ENCODE measurements around the gene MPV17L2. TPM values are rescaled to one million over a fixed set of nuclear protein-coding genes. Genes with fewer than 3 reads are reported as not detected.

The MPV17L2 gene
- 1 to 10 TPM; 8.5 to 9.6 TPM for total RNA-seq

- DNase-seq (peak; percentile 99), ATAC-seq (peak; percentile 93)
- intact Hi-C loops (cut with micrococcal nuclease), result no loop called here
- peak within 1 kb of the TSS; percentile 79 for H3K4me3 Mint-ChIP-seq
- H3K4me1 Mint-ChIP-seq (ENCODE audit: low read depth), result peaks cover 20% of the 10 kb centered on the region
- no peak for TF ChIP-seq CTCF (IDR thresholded peaks at IDR 0.05)
- ChIA-PET CTCF (interaction anchor here (0.6 to 5.3 kb wide), 20 partner anchors 9 to 221 kb away, joined by 3 to 52 read pairs (median 4); partner anchors contain the start of gene RAB3A), POLR2A (interaction anchor here (1.0 to 4.7 kb wide), 8 partner anchors 9 to 226 kb away, joined by 3 to 25 read pairs (median 4); partner anchors contain the start of genes RAB3A and SSBP4)
- H3K9me3 Mint-ChIP-seq, result no peaks in the 10 kb centered on the region
- H3K36me3 Mint-ChIP-seq (ENCODE audit: low read depth), result peaks cover under 1% of the 10 kb centered on the region
- H3K27ac Mint-ChIP-seq, result peak within 1 kb of the TSS; percentile 88
- no peaks in the 10 kb centered on the region for H3K27me3 Mint-ChIP-seq
These were observed at the start of gene MPV17L2 for GRCh38 chr19:18192673-18193387. MPV17L2 (plus strand) TSS chr19:18193218; CDS start chr19:18193282, 64 bp downstream.

GRCh38 chr19:18143902-18144301 is 49.1 kb upstream of the MPV17L2 start:
- Mint-ChIP-seq H3K4me1 (ENCODE audit: low read depth) (no peaks in the 10 kb centered on the region), H3K4me3 (no peak overlapping the region), H3K36me3 (ENCODE audit: low read depth) (peaks cover 39% of the 10 kb centered on the region), H3K27ac (no peak overlapping the region), H3K27me3 (no peaks in the 10 kb centered on the region), H3K9me3 (no peaks in the 10 kb centered on the region)
- TF ChIP-seq CTCF (IDR thresholded peaks at IDR 0.05), result no peak
- ChIA-PET POLR2A (no interaction called here), CTCF (interaction anchor here (1.0 kb wide), 1 partner anchor 24 kb away, joined by 3 read pairs; no protein-coding TSS in a partner anchor)
- intact Hi-C loops (cut with micrococcal nuclease), result no loop called here
- DNase-seq (no peak), ATAC-seq (no peak)

GRCh38 chr19:18144361-18144760 is 48.7 kb upstream of the MPV17L2 start:
- H3K9me3 Mint-ChIP-seq, result no peaks in the 10 kb centered on the region
- no peak overlapping the region for H3K4me3 Mint-ChIP-seq
- no peak overlapping the region for H3K27ac Mint-ChIP-seq
- intact Hi-C loops (cut with micrococcal nuclease), result no loop called here
- ATAC-seq (no peak), DNase-seq (no peak)
- H3K4me1 Mint-ChIP-seq (ENCODE audit: low read depth), result no peaks in the 10 kb centered on the region
- H3K36me3 Mint-ChIP-seq (ENCODE audit: low read depth), result peaks cover 37% of the 10 kb centered on the region
- no peaks in the 10 kb centered on the region for H3K27me3 Mint-ChIP-seq
- POLR2A ChIA-PET, result no interaction called here
- CTCF ChIA-PET, result interaction anchor here (1.0 kb wide), 1 partner anchor 24 kb away, joined by 3 read pairs; no protein-coding TSS in a partner anchor
- no peak for TF ChIP-seq CTCF (IDR thresholded peaks at IDR 0.05)

GRCh38 chr19:18144906-18145305 is 48.1 kb upstream of the MPV17L2 start:
- Mint-ChIP-seq H3K9me3 (no peaks in the 10 kb centered on the region), H3K27ac (no peak overlapping the region), H3K4me1 (ENCODE audit: low read depth) (no peaks in the 10 kb centered on the region), H3K4me3 (no peak overlapping the region), H3K36me3 (ENCODE audit: low read depth) (peaks cover 38% of the 10 kb centered on the region), H3K27me3 (no peaks in the 10 kb centered on the region)
- TF ChIP-seq CTCF (IDR thresholded peaks at IDR 0.05), result no peak
- intact Hi-C loops (cut with micrococcal nuclease), result no loop called here
- no peak for ATAC-seq
- no peak for DNase-seq
- POLR2A ChIA-PET, result interaction anchor here (0.8 kb wide), 1 partner anchor 11 kb away, joined by 3 read pairs; no protein-coding TSS in a partner anchor
- CTCF ChIA-PET, result interaction anchor here (1.1 kb wide), 1 partner anchor 16 kb away, joined by 3 read pairs; no protein-coding TSS in a partner anchor

All from activated CD8-positive, alpha-beta T cell treated with anti-CD3 and anti-CD28 coated beads for 36 hours (primary cell).